Coronary artery (tissue), 2 donors: ENCODE results near the gene C17orf100.

Experiments used
- DNase-seq: peaks from one replicate; pipeline ENCODE4 v3.0.0-alpha.2; 2017; ENCODE audit warnings: low spot score
- H3K27ac ChIP-seq, 2 donors: fragments of 200-600 bp; sonication (generic); one replicate each; pipeline ENCODE4 v1.5.1; 2016 to 2019
- H3K4me3 ChIP-seq: fragments of 200-600 bp; sonication (generic); 2 replicates; pipeline ENCODE4 v1.5.1; 2016; ENCODE audit warnings: mild to moderate bottlenecking, moderate library complexity
- TF ChIP-seq, protein P1 (sequence below): fragments of 200-600 bp; sonication (generic); IDR thresholded peaks from one replicate; pipeline ENCODE4 v1.5.1; 2019; ENCODE audit warnings: antibody characterized with exemption

The C17orf100 gene

DNA sequence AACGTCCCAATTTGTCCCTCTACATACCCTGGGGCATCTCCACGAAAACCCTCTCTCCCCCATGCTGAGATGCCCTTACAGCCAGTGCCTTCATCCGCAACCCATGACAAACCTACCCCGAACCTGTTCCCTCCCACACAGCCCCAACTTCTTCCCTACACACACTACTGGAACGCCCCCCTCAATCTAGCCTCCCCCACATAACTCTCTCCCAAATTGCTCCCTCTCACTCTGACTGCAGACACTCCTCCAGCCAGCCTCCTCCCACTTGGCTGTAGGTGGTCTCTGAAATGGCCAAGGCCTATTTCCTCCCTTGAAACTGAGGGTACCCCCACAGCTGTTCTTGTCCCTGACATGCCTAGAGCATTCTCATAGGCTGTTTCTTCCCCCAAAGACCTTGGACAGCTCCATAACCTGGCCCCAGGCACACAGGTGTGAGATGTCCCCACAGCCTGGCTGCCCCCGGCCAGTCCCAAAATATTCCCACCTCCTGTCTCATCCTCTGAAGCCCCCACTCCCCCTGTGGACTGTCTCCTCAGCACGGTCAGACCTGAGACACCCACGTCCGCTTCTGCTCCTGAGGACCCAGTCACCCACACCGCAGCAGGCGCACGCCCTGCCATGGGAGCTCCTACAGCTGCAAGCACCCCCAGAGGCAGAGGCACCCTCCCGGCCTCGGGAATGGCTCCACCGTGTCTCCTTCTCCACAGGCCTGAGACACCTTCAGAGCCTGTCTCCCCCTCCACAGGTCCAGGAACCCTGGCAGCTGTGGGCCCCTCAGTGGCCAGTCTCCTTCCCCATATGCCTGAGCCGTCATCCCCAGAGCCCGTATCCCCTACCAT is 14.7 kb upstream of the C17orf100 start:
- no peak for DNase-seq

DNA sequence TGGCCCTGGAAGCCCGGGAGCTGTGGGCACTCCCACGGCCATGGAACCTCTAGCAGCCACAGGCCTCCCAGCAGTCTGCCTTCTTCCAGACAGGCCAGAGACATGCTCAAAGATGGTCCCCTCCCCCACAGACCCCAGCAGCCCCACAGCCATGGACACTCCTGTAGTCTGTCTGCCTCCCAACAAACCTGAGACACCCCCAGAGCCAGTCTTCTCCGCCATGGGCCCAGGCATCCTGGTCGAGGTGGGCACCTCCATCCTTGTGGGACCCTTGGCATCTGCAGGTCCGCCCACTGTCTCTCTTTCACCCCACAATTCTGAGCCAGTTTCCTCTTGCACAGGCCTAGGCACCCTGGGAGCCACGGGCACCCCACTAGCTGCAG is 14.1 kb upstream of the C17orf100 start:
- no peak for DNase-seq

More for the DNA sequence above, 14.7 kb upstream of the C17orf100 start:
- TF ChIP-seq, protein P1, sequence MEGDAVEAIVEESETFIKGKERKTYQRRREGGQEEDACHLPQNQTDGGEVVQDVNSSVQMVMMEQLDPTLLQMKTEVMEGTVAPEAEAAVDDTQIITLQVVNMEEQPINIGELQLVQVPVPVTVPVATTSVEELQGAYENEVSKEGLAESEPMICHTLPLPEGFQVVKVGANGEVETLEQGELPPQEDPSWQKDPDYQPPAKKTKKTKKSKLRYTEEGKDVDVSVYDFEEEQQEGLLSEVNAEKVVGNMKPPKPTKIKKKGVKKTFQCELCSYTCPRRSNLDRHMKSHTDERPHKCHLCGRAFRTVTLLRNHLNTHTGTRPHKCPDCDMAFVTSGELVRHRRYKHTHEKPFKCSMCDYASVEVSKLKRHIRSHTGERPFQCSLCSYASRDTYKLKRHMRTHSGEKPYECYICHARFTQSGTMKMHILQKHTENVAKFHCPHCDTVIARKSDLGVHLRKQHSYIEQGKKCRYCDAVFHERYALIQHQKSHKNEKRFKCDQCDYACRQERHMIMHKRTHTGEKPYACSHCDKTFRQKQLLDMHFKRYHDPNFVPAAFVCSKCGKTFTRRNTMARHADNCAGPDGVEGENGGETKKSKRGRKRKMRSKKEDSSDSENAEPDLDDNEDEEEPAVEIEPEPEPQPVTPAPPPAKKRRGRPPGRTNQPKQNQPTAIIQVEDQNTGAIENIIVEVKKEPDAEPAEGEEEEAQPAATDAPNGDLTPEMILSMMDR = no peak
- Histone ChIP-seq H3K27ac (no peak overlapping the region), H3K4me3 (no peak overlapping the region)

DNA sequence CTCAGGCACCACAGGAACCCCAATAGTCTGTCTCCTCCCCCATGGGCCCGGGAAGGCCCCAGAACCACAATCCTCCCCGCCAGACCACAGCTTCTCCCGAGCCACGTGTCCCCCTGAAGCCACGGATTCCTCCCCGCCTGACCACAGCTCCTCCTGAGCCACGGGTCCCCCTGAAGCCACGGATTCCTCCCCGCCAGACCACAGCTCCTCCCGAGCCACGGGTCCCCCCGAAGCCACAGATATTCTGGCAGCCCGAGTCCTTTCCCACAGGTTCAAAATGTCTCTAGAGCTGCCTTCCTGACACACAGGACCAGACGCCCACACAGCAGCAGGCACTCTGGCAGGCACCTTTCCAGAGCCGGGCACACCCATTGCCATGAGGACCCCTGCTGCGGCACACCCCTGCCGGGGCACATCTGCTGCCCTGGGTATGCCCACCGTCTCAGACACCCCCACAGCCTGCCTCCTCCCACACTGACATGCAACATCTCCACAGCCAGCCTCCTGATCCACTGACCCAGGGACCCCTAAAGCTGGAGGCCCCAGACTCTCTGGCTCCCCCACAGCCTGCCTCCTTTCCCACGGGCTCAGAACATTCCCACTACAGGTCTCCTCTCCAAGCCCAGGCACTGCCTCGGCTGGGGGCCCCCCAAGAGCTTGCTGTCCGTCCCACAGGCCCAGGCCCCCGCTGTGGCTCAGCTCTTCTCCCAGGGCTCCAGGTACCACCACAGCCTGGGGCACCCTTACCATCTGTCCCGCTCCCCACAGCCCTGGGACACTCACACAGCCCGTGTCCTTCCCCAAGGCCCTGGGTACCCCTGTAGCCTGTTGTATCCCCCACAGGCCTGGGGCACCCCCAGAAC is 13.3 kb upstream of the C17orf100 start:
- TF ChIP-seq, protein P1 = no peak
- H3K27ac ChIP-seq = no peak overlapping the region
- H3K4me3 ChIP-seq = peak overlapping the region; percentile 86
- no peak for DNase-seq

More for the DNA sequence above, 14.1 kb upstream of the C17orf100 start:
- Histone ChIP-seq H3K27ac (no peak overlapping the region), H3K4me3 (no peak overlapping the region)
- TF ChIP-seq, protein P1 = no peak

DNA sequence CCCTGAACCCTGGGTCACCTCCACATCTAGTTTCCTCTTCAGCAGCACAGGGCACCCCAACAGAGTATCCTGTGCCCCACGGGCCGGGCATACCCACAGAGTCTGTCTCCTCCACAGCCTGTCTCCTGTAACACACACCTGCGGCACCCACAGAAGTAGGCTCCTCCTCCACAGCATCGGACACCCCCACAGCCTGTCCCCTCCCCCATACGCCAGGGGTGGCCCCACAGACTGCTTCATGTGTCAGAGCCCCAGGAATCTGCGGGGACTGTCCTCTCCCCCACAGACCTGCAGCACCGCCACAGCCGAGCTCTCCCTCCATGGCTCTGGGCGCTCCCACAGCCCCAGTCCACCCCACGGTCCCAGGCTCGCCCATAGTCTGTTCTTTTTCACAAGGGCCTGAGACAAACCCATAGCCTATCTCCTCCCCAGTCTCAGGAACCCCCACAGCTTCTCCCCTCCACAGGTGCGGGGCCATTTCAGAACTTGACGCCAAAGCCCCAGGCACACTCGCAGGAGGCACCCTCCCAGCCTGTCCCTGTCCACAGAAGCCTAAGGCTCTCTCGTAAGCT is 12.5 kb upstream of the C17orf100 start:
- Histone ChIP-seq H3K27ac (no peak overlapping the region), H3K4me3 (peak overlapping the region; percentile 86)
- DNase-seq = no peak
- TF ChIP-seq, protein P1 = no peak

DNA sequence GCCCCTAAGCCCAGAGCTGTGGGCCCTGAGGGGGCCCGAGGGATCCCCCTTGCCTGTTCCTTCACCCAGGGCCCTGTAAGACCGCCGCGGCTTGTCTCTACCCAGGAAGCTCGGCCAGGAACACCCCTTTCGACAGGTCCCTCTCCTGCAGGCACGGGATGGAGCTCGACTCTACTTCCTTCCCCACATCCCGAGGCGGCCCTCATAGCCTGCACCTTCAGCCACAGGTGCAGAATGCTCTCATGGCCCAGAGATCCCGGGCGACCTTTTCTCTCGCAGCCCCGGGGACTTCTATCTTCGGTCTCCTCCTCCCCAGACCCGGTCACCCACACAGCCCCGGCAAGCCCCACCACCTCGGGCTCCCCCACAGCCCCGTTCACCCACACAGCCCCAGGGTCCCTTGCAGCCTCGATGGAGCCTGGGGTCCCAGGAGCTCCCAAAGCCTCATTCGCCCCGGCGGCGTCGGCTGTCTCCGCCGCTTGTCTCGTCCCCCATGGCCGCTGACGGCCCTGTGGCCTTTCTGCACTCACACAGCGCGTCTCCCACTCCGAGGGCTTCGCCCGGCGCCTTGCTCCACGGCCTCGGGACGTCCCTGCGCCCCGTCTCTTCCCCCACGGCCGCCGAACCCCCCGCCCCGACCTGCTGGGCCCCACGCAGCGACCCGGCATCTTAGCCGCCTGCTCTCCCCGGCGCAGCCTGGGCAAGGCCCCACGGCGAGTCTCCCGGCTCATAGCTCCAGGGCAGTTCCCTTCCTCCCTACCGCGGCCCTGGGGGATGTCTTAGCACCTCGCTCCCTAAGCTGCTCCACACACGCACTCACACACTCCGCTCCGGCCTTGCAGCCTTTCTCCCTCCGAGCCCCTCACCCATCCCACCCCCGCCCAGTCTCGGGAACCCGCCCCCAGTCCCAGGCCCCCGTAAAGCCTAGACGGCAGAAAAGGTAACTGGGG is 11.7 kb upstream of the C17orf100 start:
- peak overlapping the region; percentile 52 to 88 for H3K27ac ChIP-seq
- DNase-seq = peak; percentile 76
- TF ChIP-seq, protein P1 = no peak
- peak overlapping the region; percentile 86 for H3K4me3 ChIP-seq

DNA sequence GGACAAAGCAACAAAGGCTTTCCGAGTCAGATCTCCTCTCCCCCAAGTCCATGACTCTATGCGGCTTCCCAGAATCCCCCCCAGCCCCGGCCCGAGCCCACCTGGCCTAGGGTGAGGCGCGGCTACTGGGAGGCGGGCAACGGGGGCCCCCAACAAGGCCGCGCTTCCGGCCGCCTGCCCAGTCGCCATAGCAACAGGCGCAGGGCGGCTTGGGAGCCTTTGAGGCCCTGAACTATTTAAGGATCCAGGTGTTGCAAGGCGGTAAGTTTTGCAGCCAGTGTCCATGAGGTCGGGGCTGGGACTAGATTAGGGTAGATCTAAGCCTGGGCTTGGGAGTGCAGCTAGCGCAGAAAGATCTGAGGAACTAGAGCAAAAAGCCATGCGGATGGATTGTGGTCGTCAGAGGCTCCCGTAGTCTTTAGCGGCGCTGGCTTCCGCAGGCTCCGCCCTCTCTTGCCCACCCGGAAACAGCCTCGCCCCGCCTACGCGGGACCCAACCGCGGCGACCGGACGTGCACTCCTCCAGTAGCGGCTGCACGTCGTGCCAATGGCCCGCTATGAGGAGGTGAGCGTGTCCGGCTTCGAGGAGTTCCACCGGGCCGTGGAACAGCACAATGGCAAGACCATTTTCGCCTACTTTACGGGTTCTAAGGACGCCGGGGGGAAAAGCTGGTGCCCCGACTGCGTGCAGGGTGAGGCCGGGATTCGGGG is 10.9 kb upstream of the C17orf100 start, which contains the start of the genes KIAA0753 and TXNDC17:
KIAA0753 (minus strand) TSS at position 176 of the 711 bp plus-strand sequence. CDS start 5,608 bp downstream, outside the sequence.
TXNDC17 (plus strand) TSS at position 525 of the 711 bp plus-strand sequence; CDS start at position 548, 23 bp downstream.
- H3K27ac ChIP-seq = peak within 1 kb of the TSS; percentile 52 to 88
- TF ChIP-seq, protein P1 = no peak
- DNase-seq = peak; percentile 94
- H3K4me3 ChIP-seq = peak within 1 kb of the TSS; percentile 86
